Kidney (tissue), 14 donors: ENCODE measurements around the gene FAM171A1. TPM values are rescaled to one million over a fixed set of nuclear protein-coding genes. Genes with fewer than 3 reads are reported as not detected.

ENCODE experiments used
- DNase-seq, 5 donors: peaks; one replicate each; pipeline ENCODE4 v3.0.0-alpha.2; 2013 to 2020
- FAIRE-seq: peaks from 2 replicates; lab custom pipeline; 2012; peaks lifted over from hg19 to GRCh38; lab: Jason Lieb, UNC
- H3K27ac ChIP-seq, 2 donors: one replicate each; pipeline ENCODE4 v1.7.0; 2013; ENCODE audit warnings: low read depth in 2 of 2, low read length in 2 of 2, inconsistent platforms in 1 of 2
- H3K27me3 ChIP-seq: one replicate; pipeline ENCODE4 v1.7.1; 2013; ENCODE audit warnings: low read length, inconsistent platforms; ENCODE audit not compliant: control insufficient read depth, insufficient read depth
- H3K36me3 ChIP-seq, 3 donors: one replicate each; pipeline versions ENCODE4 v1.7.0 to v1.7.1; 2013; ENCODE audit warnings: low read length in 3 of 3, control low read depth in 1 of 3, inconsistent platforms in 1 of 3; ENCODE audit not compliant: insufficient read depth in 3 of 3, control insufficient read depth in 2 of 3
- H3K4me1 ChIP-seq, 3 donors: one replicate each; pipeline versions ENCODE4 v1.7.0 to v1.7.1; 2013; ENCODE audit warnings: low read length in 3 of 3, inconsistent platforms in 1 of 3, low read depth in 1 of 3; ENCODE audit not compliant: control insufficient read depth in 2 of 3, insufficient read depth in 2 of 3
- H3K4me3 ChIP-seq, 3 donors: one replicate each; pipeline versions ENCODE4 v1.7.0 to v1.8.1; 2013; ENCODE audit warnings: low read length in 3 of 3, control low read depth in 1 of 3, inconsistent platforms in 1 of 3
- H3K9ac ChIP-seq, 3 donors: one replicate each; pipeline versions ENCODE4 v1.7.0 to v1.7.1; 2013; ENCODE audit warnings: low read length in 3 of 3, control low read depth in 1 of 3, inconsistent platforms in 1 of 3
- H3K9me3 ChIP-seq, 3 donors: one replicate each; pipeline versions ENCODE4 v1.7.0 to v1.7.1; 2013; ENCODE audit warnings: low read length in 3 of 3, control low read depth in 1 of 3, inconsistent platforms in 1 of 3; ENCODE audit not compliant: control insufficient read depth in 2 of 3, insufficient read depth in 1 of 3
- intact Hi-C: fragments of 100-400 bp; cut with DNase I; formaldehyde crosslinking; loops from one replicate; pipeline ENCODE4 v1.11.1; 2022
- polyA plus RNA-seq: library from polyadenylated mRNA; stranded (reverse); fragments of 350-450 nt; fragmentation: Illumina TruSeq; extraction: RNeasy Lipid Tissue Mini Kit (QIAGEN cat#74804); gene quantifications from one replicate; pipeline ENCODE4 v1.2.3, GENCODE V29; 2014; ENCODE audit warnings: low read depth, low replicate concordance; ENCODE audit not compliant: insufficient read depth
- total RNA-seq: library from RNA; stranded (reverse); fragmentation: NEBNext Ultra II Directional; extraction: Animal tissue kit (Norgen Biotek cat#: 25700); gene quantifications from one replicate; pipeline ENCODE4 v1.2.1, GENCODE V29; 2021
- TF ChIP-seq, protein P1 (sequence below): IDR thresholded peaks from 3 replicates; pipeline ENCODE4 v1.5.1; 2012; ENCODE audit warnings: mild to moderate bottlenecking, moderate library complexity, borderline replicate concordance; ENCODE audit not compliant: insufficient read depth; ENCODE audit errors: extremely low read depth
- donor health status: control.
- donor health status: control.
- donor health status: control.
- donor health status: control.
- donor health status: control.
- donor health status: DM: yes; HTN: yes; CAD: no.
- donor health status: Normal renal cell carcinoma (clear cell type).

FAM171A1 gene
- total and polyA plus RNA-seq, 2 donors from 2014 or later = 30.4 to 53.0 TPM

DNA sequence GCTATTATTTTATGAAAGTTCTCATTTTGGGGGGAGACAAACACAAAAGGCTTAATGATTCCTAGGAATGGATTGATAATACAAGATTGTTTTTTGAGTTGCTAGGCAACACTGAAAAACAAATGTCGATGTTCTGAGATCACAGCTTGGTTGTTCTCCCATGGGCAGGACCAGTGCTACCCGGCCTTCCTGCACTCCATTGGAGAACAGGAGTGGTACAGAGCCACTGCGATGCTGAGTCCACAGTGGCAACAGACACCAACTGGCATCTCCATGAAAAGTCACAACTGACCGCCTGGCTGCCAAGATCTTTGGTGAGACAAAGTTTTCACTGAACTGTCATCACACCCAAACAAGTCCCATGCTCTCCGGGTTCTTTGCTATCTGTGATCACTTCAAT, 133.7 kb downstream of the FAM171A1 start:
- H3K9me3 ChIP-seq = no peaks in the 10 kb centered on the region
- no peak for FAIRE-seq
- TF ChIP-seq, protein P1, sequence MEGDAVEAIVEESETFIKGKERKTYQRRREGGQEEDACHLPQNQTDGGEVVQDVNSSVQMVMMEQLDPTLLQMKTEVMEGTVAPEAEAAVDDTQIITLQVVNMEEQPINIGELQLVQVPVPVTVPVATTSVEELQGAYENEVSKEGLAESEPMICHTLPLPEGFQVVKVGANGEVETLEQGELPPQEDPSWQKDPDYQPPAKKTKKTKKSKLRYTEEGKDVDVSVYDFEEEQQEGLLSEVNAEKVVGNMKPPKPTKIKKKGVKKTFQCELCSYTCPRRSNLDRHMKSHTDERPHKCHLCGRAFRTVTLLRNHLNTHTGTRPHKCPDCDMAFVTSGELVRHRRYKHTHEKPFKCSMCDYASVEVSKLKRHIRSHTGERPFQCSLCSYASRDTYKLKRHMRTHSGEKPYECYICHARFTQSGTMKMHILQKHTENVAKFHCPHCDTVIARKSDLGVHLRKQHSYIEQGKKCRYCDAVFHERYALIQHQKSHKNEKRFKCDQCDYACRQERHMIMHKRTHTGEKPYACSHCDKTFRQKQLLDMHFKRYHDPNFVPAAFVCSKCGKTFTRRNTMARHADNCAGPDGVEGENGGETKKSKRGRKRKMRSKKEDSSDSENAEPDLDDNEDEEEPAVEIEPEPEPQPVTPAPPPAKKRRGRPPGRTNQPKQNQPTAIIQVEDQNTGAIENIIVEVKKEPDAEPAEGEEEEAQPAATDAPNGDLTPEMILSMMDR = no peak
- H3K4me3 ChIP-seq = no peak overlapping the region
- no peaks in the 10 kb centered on the region for H3K36me3 ChIP-seq
- H3K9ac ChIP-seq = no peak overlapping the region
- H3K27ac ChIP-seq = no peak overlapping the region
- peak in 2 of 5 donors; percentile 32 for DNase-seq
- peaks cover 0 to 5% (median 0%) of the 10 kb centered on the region in 3 donors for H3K4me1 ChIP-seq
- intact Hi-C loops = no loop called here
- H3K27me3 ChIP-seq = no peaks in the 10 kb centered on the region

DNA sequence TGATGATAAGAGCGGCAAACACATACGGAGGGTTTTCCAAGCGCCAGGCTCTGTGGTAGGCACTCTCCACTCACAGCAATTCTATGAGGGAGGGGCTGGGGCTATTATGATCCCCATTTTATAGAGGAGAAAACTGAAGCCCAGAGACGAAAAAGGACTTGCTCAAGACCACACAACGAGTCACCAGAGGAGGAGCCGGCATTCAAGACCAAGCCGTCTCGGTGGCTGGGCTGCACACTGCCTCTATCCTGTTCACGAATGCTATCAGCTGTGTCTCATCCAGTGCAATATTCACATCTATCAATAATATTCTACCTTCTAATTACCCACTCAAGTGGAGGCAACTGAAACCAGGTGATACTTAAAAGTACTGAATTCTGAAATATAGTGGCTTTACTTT, 134.7 kb downstream of the FAM171A1 start:
- no peaks in the 10 kb centered on the region for H3K27me3 ChIP-seq
- FAIRE-seq = no peak
- no peak for DNase-seq
- H3K9me3 ChIP-seq = no peaks in the 10 kb centered on the region
- H3K4me3 ChIP-seq = no peak overlapping the region
- H3K4me1 ChIP-seq = peaks cover 0 to 5% (median 0%) of the 10 kb centered on the region in 3 donors
- H3K9ac ChIP-seq = no peak overlapping the region
- H3K36me3 ChIP-seq = no peaks in the 10 kb centered on the region
- no peak overlapping the region for H3K27ac ChIP-seq
- intact Hi-C loops = no loop called here
- TF ChIP-seq, protein P1 = no peak

DNA sequence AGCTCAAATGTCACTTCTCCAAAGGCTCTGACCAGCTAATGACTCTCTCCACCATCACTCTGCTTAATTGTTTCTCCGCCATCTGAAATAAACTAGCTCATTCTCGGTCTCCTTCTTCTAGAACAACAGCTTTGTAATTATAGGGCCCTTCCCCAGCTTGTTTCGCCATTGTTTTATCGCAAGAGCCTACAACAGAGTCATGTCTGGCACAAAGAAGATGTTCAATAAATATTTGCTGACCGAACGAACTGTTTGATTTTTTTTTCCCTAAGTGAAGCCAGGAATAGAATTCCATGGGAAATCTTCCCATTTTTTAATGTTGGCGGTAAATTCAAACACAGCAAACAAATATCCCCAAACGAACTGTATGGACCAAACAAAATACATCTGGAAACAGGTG, 138.8 kb downstream of the FAM171A1 start:
- Histone ChIP-seq H3K4me1 (no peaks in the 10 kb centered on the region), H3K9ac (no peak overlapping the region), H3K36me3 (no peaks in the 10 kb centered on the region), H3K27ac (no peak overlapping the region), H3K27me3 (no peaks in the 10 kb centered on the region), H3K9me3 (no peaks in the 10 kb centered on the region), H3K4me3 (no peak overlapping the region)
- TF ChIP-seq, protein P1 = no peak
- FAIRE-seq (no peak), DNase-seq (no peak)
- intact Hi-C loops = no loop called here

DNA sequence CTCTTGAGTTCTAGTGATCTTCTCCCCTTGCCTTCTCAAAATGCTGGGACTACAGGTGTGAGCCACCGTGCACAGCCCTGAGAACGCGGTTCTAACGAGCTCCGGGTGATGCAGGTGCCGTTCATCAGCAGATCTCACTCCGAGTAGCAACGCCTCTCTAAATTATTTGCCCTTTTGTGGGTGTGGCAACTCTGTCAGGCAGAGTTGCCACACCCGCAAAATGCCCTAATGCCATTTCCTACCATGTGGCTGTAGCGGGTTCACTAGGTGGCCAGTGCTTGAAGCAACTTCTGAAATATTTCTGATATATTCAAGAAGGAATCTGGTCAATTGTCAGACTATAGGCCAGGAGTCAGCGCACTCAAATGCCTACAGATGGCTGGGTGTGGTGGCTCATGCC, 139.7 kb downstream of the FAM171A1 start:
- no peaks in the 10 kb centered on the region for H3K36me3 ChIP-seq
- no peak for DNase-seq
- no peaks in the 10 kb centered on the region for H3K4me1 ChIP-seq
- no peaks in the 10 kb centered on the region for H3K9me3 ChIP-seq
- intact Hi-C loops = no loop called here
- H3K4me3 ChIP-seq = no peak overlapping the region
- H3K27me3 ChIP-seq = no peaks in the 10 kb centered on the region
- FAIRE-seq = no peak
- H3K9ac ChIP-seq = no peak overlapping the region
- H3K27ac ChIP-seq = no peak overlapping the region
- TF ChIP-seq, protein P1 = no peak
